Measurements from ENCODE around the gene TRIM65. TPM values are rescaled to one million over a fixed set of nuclear protein-coding genes. Genes with fewer than 3 reads are reported as not detected.
A peak's percentile ranks its signal among the peaks of the same experiment; 100 is the strongest.

TRIM65 gene
- total and polyA plus RNA-seq, 2 of the 13 experiments (the other 11 are each of a cell fraction or from before 2014, with no cell fraction given) = 10.3 to 22.4 TPM

DNA sequence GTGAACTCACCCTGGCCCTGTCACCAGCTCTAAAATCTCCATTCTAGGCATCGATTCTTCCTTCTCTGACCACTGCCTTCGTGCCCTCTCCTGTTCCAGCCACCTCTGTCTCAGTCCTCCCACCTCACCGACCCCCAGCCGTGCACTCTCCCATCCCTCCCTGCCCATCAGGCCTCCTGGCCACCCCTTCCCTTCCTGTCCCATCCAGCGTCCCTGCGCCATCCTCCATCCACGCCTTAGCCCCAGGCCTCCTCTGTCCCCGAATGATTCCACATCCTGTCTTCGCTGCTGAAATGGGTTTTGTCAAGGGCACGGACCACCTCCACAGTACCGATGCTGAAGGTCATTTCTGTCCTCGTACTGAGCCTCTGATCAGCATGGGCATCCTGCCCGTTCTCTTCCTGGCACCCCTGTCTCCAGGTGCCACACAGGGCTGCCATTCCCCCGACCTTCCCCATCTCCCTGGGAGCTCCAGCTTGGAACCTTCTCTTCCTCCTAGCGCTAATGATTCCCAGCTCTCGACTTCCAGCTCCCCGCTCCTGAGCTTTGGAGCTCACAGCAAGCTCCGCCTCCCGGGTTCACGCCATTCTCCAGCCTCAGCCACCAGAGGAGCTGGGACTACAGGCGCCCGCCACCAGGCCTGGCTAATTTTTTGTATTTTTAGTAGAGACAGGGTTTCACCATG, 2.6 kb downstream of the TRIM65 start (continued):
- TF ChIP-seq, protein P1, sequence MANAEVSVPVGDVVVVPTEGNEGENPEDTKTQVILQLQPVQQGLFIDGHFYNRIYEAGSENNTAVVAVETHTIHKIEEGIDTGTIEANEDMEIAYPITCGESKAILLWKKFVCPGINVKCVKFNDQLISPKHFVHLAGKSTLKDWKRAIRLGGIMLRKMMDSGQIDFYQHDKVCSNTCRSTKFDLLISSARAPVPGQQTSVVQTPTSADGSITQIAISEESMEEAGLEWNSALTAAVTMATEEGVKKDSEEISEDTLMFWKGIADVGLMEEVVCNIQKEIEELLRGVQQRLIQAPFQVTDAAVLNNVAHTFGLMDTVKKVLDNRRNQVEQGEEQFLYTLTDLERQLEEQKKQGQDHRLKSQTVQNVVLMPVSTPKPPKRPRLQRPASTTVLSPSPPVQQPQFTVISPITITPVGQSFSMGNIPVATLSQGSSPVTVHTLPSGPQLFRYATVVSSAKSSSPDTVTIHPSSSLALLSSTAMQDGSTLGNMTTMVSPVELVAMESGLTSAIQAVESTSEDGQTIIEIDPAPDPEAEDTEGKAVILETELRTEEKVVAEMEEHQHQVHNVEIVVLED (CRISPR knock-in tag; IDR thresholded peaks at IDR 0.05; ENCODE audit: borderline replicate concordance) = no peak
- TF ChIP-seq KDM4B (CRISPR knock-in tag; IDR thresholded peaks at IDR 0.05) (no peak), ZNF589 (CRISPR knock-in tag; conservative IDR thresholded peaks at IDR 0.05) (peak; percentile 36; the same call in 1 of the 2 replicates), ZNF232 (CRISPR knock-in tag; IDR thresholded peaks at IDR 0.05; ENCODE audit: borderline replicate concordance) (no peak), KAT7 (CRISPR knock-in tag; IDR thresholded peaks at IDR 0.05; ENCODE audit: borderline replicate concordance) (no peak; the same call in 1 of the 2 replicates), ATF7-NPFF (CRISPR knock-in tag; IDR thresholded peaks at IDR 0.05; ENCODE audit: low read depth) (0 out of 2 replicates have a peak, but pooled peaks have one; percentile 37), GTF2F1 (IDR thresholded peaks at IDR 0.05; ENCODE audit: low read length) (no peak), ZNF549 (CRISPR knock-in tag; IDR thresholded peaks at IDR 0.05) (no peak), SAP130 (CRISPR knock-in tag; IDR thresholded peaks at IDR 0.05; ENCODE audit: low read depth) (peak; percentile 48), ONECUT2 (CRISPR knock-in tag; IDR thresholded peaks at IDR 0.05) (no peak), ZFX (CRISPR knock-in tag; IDR thresholded peaks at IDR 0.05; ENCODE audit: low read depth) (0 out of 2 replicates have a peak, but pooled peaks have one; percentile 13), FOXP1 (IDR thresholded peaks at IDR 0.05) (no peak), FOXP1 (CRISPR knock-in tag; IDR thresholded peaks at IDR 0.05) (no peak), ZNF260 (CRISPR knock-in tag; IDR thresholded peaks at IDR 0.05; ENCODE audit: borderline replicate concordance, low read depth) (no peak), NFATC3 (CRISPR knock-in tag; IDR thresholded peaks at IDR 0.05) (no peak), FOXA3 (CRISPR knock-in tag; IDR thresholded peaks at IDR 0.05) (0 out of 2 replicates have a peak, but pooled peaks have one; percentile 6)
- TF ChIP-seq, protein P2, sequence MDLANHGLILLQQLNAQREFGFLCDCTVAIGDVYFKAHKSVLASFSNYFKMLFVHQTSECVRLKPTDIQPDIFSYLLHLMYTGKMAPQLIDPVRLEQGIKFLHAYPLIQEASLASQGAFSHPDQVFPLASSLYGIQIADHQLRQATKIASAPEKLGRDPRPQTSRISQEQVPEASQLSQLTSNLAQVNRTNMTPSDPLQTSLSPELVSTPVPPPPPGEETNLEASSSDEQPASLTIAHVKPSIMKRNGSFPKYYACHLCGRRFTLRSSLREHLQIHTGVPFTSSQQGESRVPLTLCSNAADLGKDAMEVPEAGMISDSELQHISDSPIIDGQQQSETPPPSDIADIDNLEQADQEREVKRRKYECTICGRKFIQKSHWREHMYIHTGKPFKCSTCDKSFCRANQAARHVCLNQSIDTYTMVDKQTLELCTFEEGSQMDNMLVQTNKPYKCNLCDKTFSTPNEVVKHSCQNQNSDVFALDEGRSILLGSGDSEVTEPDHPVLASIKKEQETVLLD (CRISPR knock-in tag; IDR thresholded peaks at IDR 0.05; ENCODE audit: low read depth) = no peak
- TF ChIP-seq, protein P3, sequence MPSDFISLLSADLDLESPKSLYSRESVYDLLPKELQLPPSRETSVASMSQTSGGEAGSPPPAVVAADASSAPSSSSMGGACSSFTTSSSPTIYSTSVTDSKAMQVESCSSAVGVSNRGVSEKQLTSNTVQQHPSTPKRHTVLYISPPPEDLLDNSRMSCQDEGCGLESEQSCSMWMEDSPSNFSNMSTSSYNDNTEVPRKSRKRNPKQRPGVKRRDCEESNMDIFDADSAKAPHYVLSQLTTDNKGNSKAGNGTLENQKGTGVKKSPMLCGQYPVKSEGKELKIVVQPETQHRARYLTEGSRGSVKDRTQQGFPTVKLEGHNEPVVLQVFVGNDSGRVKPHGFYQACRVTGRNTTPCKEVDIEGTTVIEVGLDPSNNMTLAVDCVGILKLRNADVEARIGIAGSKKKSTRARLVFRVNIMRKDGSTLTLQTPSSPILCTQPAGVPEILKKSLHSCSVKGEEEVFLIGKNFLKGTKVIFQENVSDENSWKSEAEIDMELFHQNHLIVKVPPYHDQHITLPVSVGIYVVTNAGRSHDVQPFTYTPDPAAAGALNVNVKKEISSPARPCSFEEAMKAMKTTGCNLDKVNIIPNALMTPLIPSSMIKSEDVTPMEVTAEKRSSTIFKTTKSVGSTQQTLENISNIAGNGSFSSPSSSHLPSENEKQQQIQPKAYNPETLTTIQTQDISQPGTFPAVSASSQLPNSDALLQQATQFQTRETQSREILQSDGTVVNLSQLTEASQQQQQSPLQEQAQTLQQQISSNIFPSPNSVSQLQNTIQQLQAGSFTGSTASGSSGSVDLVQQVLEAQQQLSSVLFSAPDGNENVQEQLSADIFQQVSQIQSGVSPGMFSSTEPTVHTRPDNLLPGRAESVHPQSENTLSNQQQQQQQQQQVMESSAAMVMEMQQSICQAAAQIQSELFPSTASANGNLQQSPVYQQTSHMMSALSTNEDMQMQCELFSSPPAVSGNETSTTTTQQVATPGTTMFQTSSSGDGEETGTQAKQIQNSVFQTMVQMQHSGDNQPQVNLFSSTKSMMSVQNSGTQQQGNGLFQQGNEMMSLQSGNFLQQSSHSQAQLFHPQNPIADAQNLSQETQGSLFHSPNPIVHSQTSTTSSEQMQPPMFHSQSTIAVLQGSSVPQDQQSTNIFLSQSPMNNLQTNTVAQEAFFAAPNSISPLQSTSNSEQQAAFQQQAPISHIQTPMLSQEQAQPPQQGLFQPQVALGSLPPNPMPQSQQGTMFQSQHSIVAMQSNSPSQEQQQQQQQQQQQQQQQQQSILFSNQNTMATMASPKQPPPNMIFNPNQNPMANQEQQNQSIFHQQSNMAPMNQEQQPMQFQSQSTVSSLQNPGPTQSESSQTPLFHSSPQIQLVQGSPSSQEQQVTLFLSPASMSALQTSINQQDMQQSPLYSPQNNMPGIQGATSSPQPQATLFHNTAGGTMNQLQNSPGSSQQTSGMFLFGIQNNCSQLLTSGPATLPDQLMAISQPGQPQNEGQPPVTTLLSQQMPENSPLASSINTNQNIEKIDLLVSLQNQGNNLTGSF (CRISPR knock-in tag; IDR thresholded peaks at IDR 0.05) = no peak
- TF ChIP-seq, protein P4, sequence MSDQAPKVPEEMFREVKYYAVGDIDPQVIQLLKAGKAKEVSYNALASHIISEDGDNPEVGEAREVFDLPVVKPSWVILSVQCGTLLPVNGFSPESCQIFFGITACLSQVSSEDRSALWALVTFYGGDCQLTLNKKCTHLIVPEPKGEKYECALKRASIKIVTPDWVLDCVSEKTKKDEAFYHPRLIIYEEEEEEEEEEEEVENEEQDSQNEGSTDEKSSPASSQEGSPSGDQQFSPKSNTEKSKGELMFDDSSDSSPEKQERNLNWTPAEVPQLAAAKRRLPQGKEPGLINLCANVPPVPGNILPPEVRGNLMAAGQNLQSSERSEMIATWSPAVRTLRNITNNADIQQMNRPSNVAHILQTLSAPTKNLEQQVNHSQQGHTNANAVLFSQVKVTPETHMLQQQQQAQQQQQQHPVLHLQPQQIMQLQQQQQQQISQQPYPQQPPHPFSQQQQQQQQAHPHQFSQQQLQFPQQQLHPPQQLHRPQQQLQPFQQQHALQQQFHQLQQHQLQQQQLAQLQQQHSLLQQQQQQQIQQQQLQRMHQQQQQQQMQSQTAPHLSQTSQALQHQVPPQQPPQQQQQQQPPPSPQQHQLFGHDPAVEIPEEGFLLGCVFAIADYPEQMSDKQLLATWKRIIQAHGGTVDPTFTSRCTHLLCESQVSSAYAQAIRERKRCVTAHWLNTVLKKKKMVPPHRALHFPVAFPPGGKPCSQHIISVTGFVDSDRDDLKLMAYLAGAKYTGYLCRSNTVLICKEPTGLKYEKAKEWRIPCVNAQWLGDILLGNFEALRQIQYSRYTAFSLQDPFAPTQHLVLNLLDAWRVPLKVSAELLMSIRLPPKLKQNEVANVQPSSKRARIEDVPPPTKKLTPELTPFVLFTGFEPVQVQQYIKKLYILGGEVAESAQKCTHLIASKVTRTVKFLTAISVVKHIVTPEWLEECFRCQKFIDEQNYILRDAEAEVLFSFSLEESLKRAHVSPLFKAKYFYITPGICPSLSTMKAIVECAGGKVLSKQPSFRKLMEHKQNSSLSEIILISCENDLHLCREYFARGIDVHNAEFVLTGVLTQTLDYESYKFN (CRISPR knock-in tag; conservative IDR thresholded peaks at IDR 0.05) = no peak; the same call in 1 of the 2 replicates

Data from HepG2 (cell line).